GM18519 (cell line): Measurements from ENCODE around the gene TFPT.

Source experiments
- ATAC-seq: cut with Tn5 transposase; IDR thresholded peaks from one replicate; pipeline ENCODE4 v1.9.1; 2021; ENCODE audit warnings: mild to moderate bottlenecking, moderate library complexity; ENCODE audit not compliant: unreplicated experiment, low FRiP score

TFPT gene

GRCh38 chr19:54094426-54095000 is 20.9 kb downstream of the TFPT start:
- ATAC-seq: no peak

- no peak for ATAC-seq
These were observed 31.0 kb downstream of the TFPT start for GRCh38 chr19:54084410-54084809.

- ATAC-seq: no peak
These were observed 34.4 kb downstream of the TFPT start, which contains the start of gene TARM1 for GRCh38 chr19:54081032-54081431. TSS of gene TARM1 (minus strand) at chr19:54081365. CDS start at chr19:54081340, 25 bp downstream.

GRCh38 chr19:54077334-54077733 is 38.1 kb downstream of the TFPT start:
- ATAC-seq: no peak

GRCh38 chr19:54074851-54075250 is 40.6 kb downstream of the TFPT start:
- no peak for ATAC-seq

- no peak for ATAC-seq
These were observed 41.6 kb downstream of the TFPT start for GRCh38 chr19:54073829-54074228.

GRCh38 chr19:54069470-54069869 is 46.0 kb downstream of the TFPT start:
- no peak for ATAC-seq

GRCh38 chr19:54063350-54064116 is 51.9 kb downstream of the TFPT start, which contains the start of gene VSTM1:
TSS of gene VSTM1 (minus strand) at chr19:54063897. CDS start at chr19:54063777, 120 bp downstream.
- ATAC-seq: no peak

GRCh38 chr19:54062643-54063042 is 52.8 kb downstream of the TFPT start:
- no peak for ATAC-seq
